Prostate gland (tissue), 2 donors: ENCODE data around the gene ZNF277. TPM values are rescaled to one million over a fixed set of nuclear protein-coding genes. Genes with fewer than 3 reads are reported as not detected.

Experiments
- DNase-seq: peaks from one replicate; pipeline ENCODE4 v3.0.0-alpha.2; 2019; ENCODE audit warnings: low spot score
- H3K27ac ChIP-seq, 2 donors: fragments of 200-600 bp; sonication (generic); 2 replicates each; pipeline ENCODE4 v1.5.1; 2017 to 2019
- H3K27me3 ChIP-seq: fragments of 200-600 bp; sonication (generic); replicated peaks from 2 replicates; pipeline ENCODE4 v1.5.1; 2019; ENCODE audit not compliant: insufficient read depth
- H3K36me3 ChIP-seq, 2 donors: fragments of 200-600 bp; sonication (generic); 1 replicate in 1 of 2; 2 replicates in 1 of 2; pipeline versions ENCODE4 v1.5.1 to v1.8.1; 2017 to 2019
- H3K4me1 ChIP-seq: fragments of 200-600 bp; sonication (generic); replicated peaks from 2 replicates; pipeline ENCODE4 v1.5.1; 2019
- H3K4me3 ChIP-seq, 2 donors: fragments of 200-600 bp; sonication (generic); 2 replicates each; pipeline ENCODE4 v1.5.1; 2017 to 2019
- H3K9me3 ChIP-seq: fragments of 200-600 bp; sonication (generic); 2 replicates; pipeline ENCODE4 v1.5.1; 2017
- CTCF ChIP-seq, 4 experiments: fragments of 200-600 bp in 2 of 4; fragments of 450-650 bp in 2 of 4; sonication (generic) in 2 of 4; IDR thresholded peaks; 1 replicate in 3 of 4; 2 replicates in 1 of 4; pipeline ENCODE4 v1.5.1; 2016 to 2019; ENCODE audit warnings: antibody characterized with exemption in 4 of 4, mild to moderate bottlenecking in 2 of 4, moderate library complexity in 2 of 4
- POLR2A ChIP-seq: fragments of 450-650 bp; IDR thresholded peaks from one replicate; pipeline ENCODE4 v1.6.1; 2016; ENCODE audit warnings: antibody characterized with exemption, mild to moderate bottlenecking
- POLR2AphosphoS5 ChIP-seq: sonication (generic); formaldehyde crosslinking; IDR thresholded peaks from one replicate; pipeline ENCODE4 v1.6.1; 2017; ENCODE audit warnings: antibody characterized with exemption
- WGBS: methylation state at CpG from one replicate; pipeline ENCODE4 v1.1.5; 2018; 5-methylcytosine and 5-hydroxymethylcytosine counted together
- intact Hi-C: fragments of 100-400 bp; cut with DNase I; formaldehyde crosslinking; loops from one replicate; pipeline ENCODE4 v1.14.2; 2022
- total RNA-seq, 2 donors: library from RNA; depleted of rRNA; stranded (reverse); fragments of >200 nt; gene quantifications; one replicate each; pipeline ENCODE4 v1.1.0, GENCODE V29; 2016

The ZNF277 gene
- total RNA-seq, 2 donors from 2014 or later, result 23.0 to 33.1 TPM

- Histone ChIP-seq H3K4me3 (no peak overlapping the region), H3K4me1 (no peaks in the 10 kb centered on the region), H3K9me3 (no peaks in the 10 kb centered on the region), H3K27ac (no peak overlapping the region), H3K27me3 (no peaks in the 10 kb centered on the region), H3K36me3 (no peaks in the 10 kb centered on the region)
- no peak for DNase-seq
- intact Hi-C loops, result loop anchor here (10.0 kb wide), 3 partner anchors 63 to 447 kb away; no protein-coding TSS in a partner anchor
- TF ChIP-seq CTCF (IDR thresholded peaks at IDR 0.05) (no peak), POLR2A (no peak), POLR2AphosphoS5 (no peak)
These were observed 4.7 kb upstream of the ZNF277 start for GRCh38 chr7:112201839-112202238.

- 38% methylated on average over 2 of the region's 2 CpGs for WGBS
- no peak for TF ChIP-seq POLR2A
- TF ChIP-seq POLR2AphosphoS5, result no peak
- TF ChIP-seq CTCF (IDR thresholded peaks at IDR 0.05), result no peak
- H3K36me3 ChIP-seq, result no peaks in the 10 kb centered on the region
- intact Hi-C loops, result loop anchor here (10.0 kb wide), 3 partner anchors 62 to 448 kb away; no protein-coding TSS in a partner anchor
- no peaks in the 10 kb centered on the region for H3K4me1 ChIP-seq
- H3K4me3 ChIP-seq, result no peak overlapping the region
- DNase-seq, result peak; percentile 18
- no peaks in the 10 kb centered on the region for H3K27me3 ChIP-seq
- no peaks in the 10 kb centered on the region for H3K9me3 ChIP-seq
- no peak overlapping the region for H3K27ac ChIP-seq
These were observed 3.7 kb upstream of the ZNF277 start for GRCh38 chr7:112202816-112203215.

- no peak for TF ChIP-seq POLR2A
- no peak for TF ChIP-seq CTCF (IDR thresholded peaks at IDR 0.05)
- TF ChIP-seq POLR2AphosphoS5, result no peak
- DNase-seq, result no peak
- no peaks in the 10 kb centered on the region for H3K4me1 ChIP-seq
- WGBS, result 63% methylated on average over 4 of the region's 4 CpGs
- no peaks in the 10 kb centered on the region for H3K9me3 ChIP-seq
- no peak overlapping the region for H3K27ac ChIP-seq
- H3K27me3 ChIP-seq, result no peaks in the 10 kb centered on the region
- no peak overlapping the region for H3K4me3 ChIP-seq
- intact Hi-C loops, result loop anchor here (10.0 kb wide), 3 partner anchors 61 to 449 kb away; no protein-coding TSS in a partner anchor
- H3K36me3 ChIP-seq, result no peaks in the 10 kb centered on the region
These were observed 3.1 kb upstream of the ZNF277 start for GRCh38 chr7:112203365-112203739.

- peak; percentile 15 for DNase-seq
- 1% methylated on average over 14 of the region's 14 CpGs for WGBS
- H3K36me3 ChIP-seq, result no peaks in the 10 kb centered on the region
- no peaks in the 10 kb centered on the region for H3K4me1 ChIP-seq
- intact Hi-C loops, result loop anchor here (5.0 to 10.0 kb wide), 6 partner anchors 60 to 450 kb away; partner anchors contain the start of gene IFRD1
- no peak for TF ChIP-seq CTCF (IDR thresholded peaks at IDR 0.05)
- TF ChIP-seq POLR2A, result no peak
- TF ChIP-seq POLR2AphosphoS5, result peak; percentile 26
- H3K27ac ChIP-seq, result peak overlapping the region; percentile 82 to 83
- peak overlapping the region; percentile 81 to 90 for H3K4me3 ChIP-seq
- H3K9me3 ChIP-seq, result no peaks in the 10 kb centered on the region
- H3K27me3 ChIP-seq, result no peaks in the 10 kb centered on the region
These were observed 1.8 kb upstream of the ZNF277 start for GRCh38 chr7:112204499-112205342.
